Right lobe of liver (tissue), 4 donors: Measurements from ENCODE around the gene ADGRL4.

ENCODE experiments used
- CTCF ChIP-seq, 4 donors: fragments of 200-600 bp in 3 of 4; fragments of 450-650 bp in 1 of 4; IDR thresholded peaks; one replicate each; pipeline versions ENCODE4 v1.5.1 to v1.8.0; 2016 to 2022; ENCODE audit warnings: antibody characterized with exemption in 4 of 4, mild to moderate bottlenecking in 2 of 4
- POLR2A ChIP-seq: fragments of 450-650 bp; IDR thresholded peaks from one replicate; pipeline ENCODE4 v1.6.1; 2017; ENCODE audit warnings: antibody characterized with exemption, mild to moderate bottlenecking
- donor health status: DM: no; HTN: no; CAD: no.
- donor health status: DM: no; HTN: no; CAD: no.
- donor health status: DM: no; HTN: yes; CAD: no.

- TF ChIP-seq CTCF (IDR thresholded peaks at IDR 0.05), result no peak
- no peak for TF ChIP-seq POLR2A
Observed at GRCh38 chr1:78972723-78973122, 33.8 kb downstream of the ADGRL4 start.
